Gastrocnemius medialis (tissue), 4 donors: ENCODE data around the gene SLAIN2.

Source experiments
- POLR2A ChIP-seq, 2 donors: fragments of 450-650 bp; IDR thresholded peaks; one replicate each; pipeline ENCODE4 v1.6.1; 2017; ENCODE audit warnings: antibody characterized with exemption in 2 of 2, mild to moderate bottlenecking in 2 of 2, moderate library complexity in 2 of 2
- TF ChIP-seq, protein P1 (sequence below), 5 experiments: fragments of 450-650 bp in 3 of 5; fragments of 200-600 bp in 2 of 5; sonication (generic) in 2 of 5; IDR thresholded peaks in 4 of 5; conservative IDR thresholded peaks in 1 of 5; 1 replicate in 4 of 5; 2 replicates in 1 of 5; pipeline ENCODE4 v1.5.1; 2016 to 2019; ENCODE audit warnings: antibody characterized with exemption in 5 of 5, mild to moderate bottlenecking in 3 of 5, moderate library complexity in 3 of 5

DNA sequence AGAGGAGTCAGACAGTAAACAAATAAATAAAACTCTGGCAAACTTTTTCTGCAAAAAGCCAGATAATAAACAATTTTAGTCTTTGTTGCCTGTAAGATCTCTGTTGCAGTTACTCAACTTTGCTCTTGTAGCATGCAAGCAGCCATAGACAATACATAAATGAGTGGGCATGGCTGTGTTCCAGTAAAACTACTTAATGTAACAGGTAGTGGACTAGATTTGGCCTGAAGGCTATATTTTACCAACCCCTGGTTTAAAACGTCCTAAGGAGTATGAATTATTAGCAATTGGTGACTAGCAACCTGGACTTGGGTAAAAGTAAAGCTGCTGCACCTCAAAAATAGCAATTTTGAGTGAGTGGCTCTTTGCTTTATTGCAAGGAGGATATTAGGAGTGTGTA lies 30.9 kb downstream of the SLAIN2 start:
- TF ChIP-seq, protein P1, sequence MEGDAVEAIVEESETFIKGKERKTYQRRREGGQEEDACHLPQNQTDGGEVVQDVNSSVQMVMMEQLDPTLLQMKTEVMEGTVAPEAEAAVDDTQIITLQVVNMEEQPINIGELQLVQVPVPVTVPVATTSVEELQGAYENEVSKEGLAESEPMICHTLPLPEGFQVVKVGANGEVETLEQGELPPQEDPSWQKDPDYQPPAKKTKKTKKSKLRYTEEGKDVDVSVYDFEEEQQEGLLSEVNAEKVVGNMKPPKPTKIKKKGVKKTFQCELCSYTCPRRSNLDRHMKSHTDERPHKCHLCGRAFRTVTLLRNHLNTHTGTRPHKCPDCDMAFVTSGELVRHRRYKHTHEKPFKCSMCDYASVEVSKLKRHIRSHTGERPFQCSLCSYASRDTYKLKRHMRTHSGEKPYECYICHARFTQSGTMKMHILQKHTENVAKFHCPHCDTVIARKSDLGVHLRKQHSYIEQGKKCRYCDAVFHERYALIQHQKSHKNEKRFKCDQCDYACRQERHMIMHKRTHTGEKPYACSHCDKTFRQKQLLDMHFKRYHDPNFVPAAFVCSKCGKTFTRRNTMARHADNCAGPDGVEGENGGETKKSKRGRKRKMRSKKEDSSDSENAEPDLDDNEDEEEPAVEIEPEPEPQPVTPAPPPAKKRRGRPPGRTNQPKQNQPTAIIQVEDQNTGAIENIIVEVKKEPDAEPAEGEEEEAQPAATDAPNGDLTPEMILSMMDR (IDR thresholded peaks at IDR 0.05 in 4 of 5, conservative IDR thresholded peaks at IDR 0.05 in 1 of 5), result no peak
- TF ChIP-seq POLR2A (IDR thresholded peaks at IDR 0.05), result no peak
